IPS-20b (cell line): Measurements from ENCODE around the gene CHST8.

ENCODE experiments used
- H3K27ac ChIP-seq: one replicate; pipeline ENCODE4 v1.5.1; 2013; ENCODE audit warnings: low read length
- H3K27me3 ChIP-seq: 2 replicates; pipeline ENCODE4 v1.6.1; 2013; ENCODE audit warnings: mild to moderate bottlenecking, low read length, inconsistent platforms; ENCODE audit not compliant: insufficient read depth
- H3K36me3 ChIP-seq: 2 replicates; pipeline ENCODE4 v1.6.1; 2013; ENCODE audit warnings: low read depth, mild to moderate bottlenecking, inconsistent platforms, low read length, moderate library complexity; ENCODE audit not compliant: insufficient read depth
- H3K4me1 ChIP-seq: 2 replicates; pipeline ENCODE4 v1.6.1; 2013; ENCODE audit warnings: mild to moderate bottlenecking, control low read depth, inconsistent platforms, low read length, moderate library complexity; ENCODE audit not compliant: insufficient read depth
- H3K4me3 ChIP-seq: 2 replicates; pipeline ENCODE4 v1.5.1; 2013; ENCODE audit warnings: mild to moderate bottlenecking, low read length, inconsistent platforms
- H3K9ac ChIP-seq: 2 replicates; pipeline ENCODE4 v1.6.1; 2013; ENCODE audit warnings: low read depth, mild to moderate bottlenecking, inconsistent platforms, low read length, moderate library complexity
- H3K9me3 ChIP-seq: 2 replicates; pipeline ENCODE4 v1.6.1; 2013; ENCODE audit warnings: mild to moderate bottlenecking, low read depth, low read length, inconsistent platforms; ENCODE audit not compliant: insufficient read depth

Gene CHST8

DNA sequence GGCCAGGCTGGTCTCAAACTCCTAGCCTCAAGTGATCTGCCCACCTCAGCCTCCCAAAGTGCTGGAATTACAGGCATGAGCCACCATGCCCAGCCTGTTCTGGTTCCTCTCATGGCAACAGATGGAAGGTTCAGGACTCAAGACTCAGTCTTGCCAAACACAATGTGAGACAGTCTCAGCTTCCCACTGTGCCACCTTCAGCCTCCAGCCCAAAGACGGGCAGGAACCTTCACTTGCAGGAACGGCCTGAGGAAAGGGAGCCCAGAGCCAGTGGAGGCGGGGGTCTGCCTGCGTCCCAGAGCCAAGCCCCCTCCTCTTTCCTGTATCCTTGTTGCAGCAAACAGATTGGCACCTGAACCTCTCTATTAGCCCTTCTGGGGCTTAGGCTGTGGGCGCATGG is 2.9 kb upstream of the CHST8 start:
- H3K36me3 ChIP-seq, result no peaks in the 10 kb centered on the region
- no peak overlapping the region for H3K27ac ChIP-seq
- H3K27me3 ChIP-seq, result peaks cover 60% of the 10 kb centered on the region
- no peak overlapping the region for H3K9ac ChIP-seq
- peaks cover 4% of the 10 kb centered on the region; the same call in 1 of the 2 replicates for H3K4me1 ChIP-seq
- no peaks in the 10 kb centered on the region for H3K9me3 ChIP-seq
- H3K4me3 ChIP-seq, result no peak overlapping the region

DNA sequence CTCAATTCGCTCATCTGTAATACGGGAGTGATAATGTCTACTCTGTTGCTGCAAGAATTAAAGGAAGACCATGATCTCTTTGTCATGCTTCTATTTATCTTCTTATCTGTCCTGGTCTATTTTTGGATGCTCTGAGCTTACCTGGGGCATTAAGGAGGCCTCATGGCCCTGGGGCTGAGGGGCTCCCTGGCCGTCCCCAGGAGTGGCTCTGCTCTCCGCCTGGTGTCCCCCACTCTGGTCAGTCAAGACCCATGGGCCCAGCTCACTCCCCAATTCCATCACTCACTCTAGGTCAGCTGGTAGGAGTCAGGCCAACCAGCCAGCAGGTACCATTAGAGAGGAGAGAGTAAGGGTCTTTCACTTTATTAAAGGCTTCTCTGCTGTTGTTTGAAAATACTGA is 1.1 kb upstream of the CHST8 start:
- Histone ChIP-seq H3K9ac (no peak overlapping the region), H3K27me3 (peaks cover 76% of the 10 kb centered on the region), H3K9me3 (no peaks in the 10 kb centered on the region), H3K36me3 (no peaks in the 10 kb centered on the region), H3K4me3 (no peak overlapping the region), H3K4me1 (peaks cover 4% of the 10 kb centered on the region; the same call in 1 of the 2 replicates), H3K27ac (no peak overlapping the region)

GRCh38 chr19:33621065-33621785 is 528 bp upstream of the CHST8 start:
- Histone ChIP-seq H3K4me1 (peaks cover 4% of the 10 kb centered on the region; the same call in 1 of the 2 replicates), H3K36me3 (no peaks in the 10 kb centered on the region), H3K9ac (no peak overlapping the region), H3K4me3 (peak overlapping the region; percentile 20; the same call in 1 of the 2 replicates), H3K9me3 (no peaks in the 10 kb centered on the region), H3K27ac (no peak overlapping the region), H3K27me3 (peaks cover 82% of the 10 kb centered on the region)

DNA sequence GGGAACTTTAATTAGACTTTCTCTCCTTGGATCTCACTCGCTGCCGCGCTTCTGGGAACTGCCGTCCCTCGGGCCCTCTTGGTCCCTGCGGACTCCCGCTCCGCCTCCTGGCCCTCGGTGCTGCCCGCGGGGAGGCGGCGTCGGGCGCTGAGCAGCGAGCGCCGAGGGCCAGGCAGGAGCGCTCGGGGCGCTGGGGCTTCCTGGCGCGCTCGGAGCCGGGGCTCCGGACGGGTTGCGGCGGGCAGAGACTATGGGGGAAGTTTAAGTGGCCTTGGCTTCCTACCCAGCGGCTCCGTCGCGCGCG is 704 bp downstream of the CHST8 start:
- no peaks in the 10 kb centered on the region for H3K9me3 ChIP-seq
- no peaks in the 10 kb centered on the region for H3K36me3 ChIP-seq
- peaks cover 8% of the 10 kb centered on the region; the same call in 1 of the 2 replicates for H3K4me1 ChIP-seq
- peak overlapping the region; percentile 69 for H3K4me3 ChIP-seq
- no peak overlapping the region; the same call in 1 of the 2 replicates for H3K9ac ChIP-seq
- no peak overlapping the region for H3K27ac ChIP-seq
- peaks cover 81% of the 10 kb centered on the region for H3K27me3 ChIP-seq

GRCh38 chr19:33622809-33623511 is 1.2 kb downstream of the CHST8 start:
- no peaks in the 10 kb centered on the region for H3K9me3 ChIP-seq
- H3K27me3 ChIP-seq, result peaks cover 76% of the 10 kb centered on the region
- no peaks in the 10 kb centered on the region for H3K36me3 ChIP-seq
- H3K4me3 ChIP-seq, result peak overlapping the region; percentile 69
- no peak overlapping the region for H3K27ac ChIP-seq
- peaks cover 8% of the 10 kb centered on the region; the same call in 1 of the 2 replicates for H3K4me1 ChIP-seq
- peak overlapping the region; percentile 45; the same call in 1 of the 2 replicates for H3K9ac ChIP-seq

DNA sequence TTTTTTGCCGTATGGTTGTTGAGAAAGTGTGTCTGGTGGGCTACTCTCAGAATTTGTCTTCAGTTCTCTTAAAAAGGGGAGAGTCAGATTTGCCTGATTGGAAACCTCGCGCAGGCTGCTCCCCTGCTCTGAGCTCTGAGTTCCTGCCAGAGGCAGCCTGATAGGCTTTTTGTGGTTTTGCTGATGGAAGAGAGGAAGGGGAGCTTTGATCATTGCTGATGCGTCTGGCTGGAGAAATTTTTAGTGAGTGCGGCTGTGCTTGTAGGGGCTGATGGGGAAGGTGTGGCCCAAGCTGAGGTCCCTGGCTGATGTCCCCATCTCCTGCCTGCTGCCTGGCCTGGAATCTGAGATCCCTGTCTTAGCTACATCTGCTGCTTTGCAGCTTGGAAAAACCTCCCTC is 2.8 kb downstream of the CHST8 start:
- Histone ChIP-seq H3K36me3 (no peaks in the 10 kb centered on the region), H3K27ac (no peak overlapping the region), H3K27me3 (peaks cover 67% of the 10 kb centered on the region), H3K9ac (no peak overlapping the region), H3K9me3 (no peaks in the 10 kb centered on the region), H3K4me1 (peaks cover 8% of the 10 kb centered on the region; the same call in 1 of the 2 replicates), H3K4me3 (no peak overlapping the region)

- peaks cover 41% of the 10 kb centered on the region for H3K27me3 ChIP-seq
These were observed 5.8 kb downstream of the CHST8 start for GRCh38 chr19:33627526-33627925.

DNA sequence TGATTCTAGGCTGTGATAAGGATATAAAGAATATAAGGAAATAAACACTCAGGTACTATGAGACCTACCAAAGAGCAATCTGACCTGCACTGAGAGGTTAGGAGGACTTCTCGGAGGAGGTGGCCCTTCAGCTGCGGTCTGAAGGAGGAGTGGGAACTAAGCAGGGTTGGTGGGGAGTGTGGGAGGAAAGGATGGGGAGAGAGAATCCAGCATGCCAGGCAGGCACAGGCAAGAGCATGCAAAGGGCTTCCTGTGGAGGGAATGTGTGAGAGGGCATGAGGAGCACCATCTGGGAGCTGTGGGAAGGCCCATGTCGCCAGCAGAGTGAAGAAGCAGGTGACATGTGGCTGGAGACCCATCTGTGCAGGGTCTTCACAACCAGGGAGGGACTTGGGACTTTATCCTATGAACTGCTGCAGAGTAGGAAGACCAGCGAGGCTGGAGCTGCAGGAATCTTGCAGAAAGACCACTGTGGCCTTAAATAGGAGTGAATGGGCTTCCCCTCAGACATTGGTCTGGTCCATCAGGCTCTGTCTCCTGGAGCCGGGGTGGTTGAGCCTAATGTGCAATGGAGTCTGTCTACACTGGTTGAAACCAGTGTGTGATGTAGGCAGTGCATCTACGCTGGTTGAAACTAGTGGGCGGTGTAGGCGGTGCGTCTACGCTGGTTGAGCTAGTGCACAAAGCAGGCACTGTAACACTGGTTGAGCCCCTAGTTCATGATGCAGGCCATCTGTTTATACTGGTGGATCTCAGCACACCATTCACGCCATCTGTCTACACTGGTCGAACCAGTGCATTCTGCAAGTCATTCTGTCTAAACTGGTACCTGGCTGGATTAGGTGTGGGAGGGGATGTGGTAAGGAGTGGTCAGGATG is 6.4 kb downstream of the CHST8 start:
- peaks cover 34% of the 10 kb centered on the region for H3K27me3 ChIP-seq
- no peak overlapping the region for H3K9ac ChIP-seq
- H3K36me3 ChIP-seq, result no peaks in the 10 kb centered on the region
- H3K4me1 ChIP-seq, result peaks cover 8% of the 10 kb centered on the region
- no peak overlapping the region for H3K4me3 ChIP-seq
- no peaks in the 10 kb centered on the region for H3K9me3 ChIP-seq
- H3K27ac ChIP-seq, result no peak overlapping the region

More at GRCh38 chr19:33627526-33627925, 5.8 kb downstream of the CHST8 start:
- Histone ChIP-seq H3K9ac (no peak overlapping the region), H3K4me1 (peaks cover 8% of the 10 kb centered on the region), H3K36me3 (no peaks in the 10 kb centered on the region), H3K9me3 (no peaks in the 10 kb centered on the region), H3K4me3 (no peak overlapping the region), H3K27ac (no peak overlapping the region)

GRCh38 chr19:33628921-33629825 is 7.4 kb downstream of the CHST8 start:
- no peak overlapping the region for H3K4me3 ChIP-seq
- no peak overlapping the region for H3K27ac ChIP-seq
- H3K9me3 ChIP-seq, result no peaks in the 10 kb centered on the region
- H3K9ac ChIP-seq, result no peak overlapping the region
- peaks cover 24% of the 10 kb centered on the region for H3K27me3 ChIP-seq
- no peaks in the 10 kb centered on the region for H3K36me3 ChIP-seq
- H3K4me1 ChIP-seq, result peaks cover 4% of the 10 kb centered on the region

DNA sequence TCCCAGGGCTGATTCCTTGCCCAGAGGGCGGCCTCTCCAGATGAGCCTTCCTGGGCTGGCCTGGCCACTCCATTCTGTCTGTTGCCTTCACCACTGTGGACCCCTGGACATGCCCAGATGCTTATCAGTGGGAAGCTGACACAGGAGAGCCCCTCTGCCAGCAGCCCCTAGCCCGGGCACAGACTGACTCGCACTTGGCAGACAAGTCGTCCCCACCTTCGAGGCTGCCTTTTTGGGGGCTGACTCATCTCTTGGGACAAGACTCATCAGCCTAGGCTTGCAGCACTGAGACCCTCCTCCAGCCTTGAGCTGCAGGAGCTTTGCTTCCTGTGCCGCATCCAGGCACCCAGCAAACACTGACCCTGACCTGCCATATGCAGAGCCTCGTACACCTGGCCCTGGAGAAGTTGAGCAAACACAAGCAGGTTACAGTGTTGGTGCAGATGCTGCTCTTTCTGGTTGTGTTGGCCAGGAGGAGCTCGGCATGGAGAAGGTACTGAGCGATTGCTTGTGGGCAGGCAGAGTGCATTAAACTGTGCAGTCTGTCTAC is 8.1 kb downstream of the CHST8 start:
- H3K36me3 ChIP-seq, result no peaks in the 10 kb centered on the region
- H3K9me3 ChIP-seq, result no peaks in the 10 kb centered on the region
- peaks cover 17% of the 10 kb centered on the region for H3K27me3 ChIP-seq
- no peak overlapping the region for H3K27ac ChIP-seq
- H3K4me3 ChIP-seq, result no peak overlapping the region
- H3K4me1 ChIP-seq, result peaks cover 4% of the 10 kb centered on the region
- H3K9ac ChIP-seq, result no peak overlapping the region
